Activated gamma-delta T cell (primary cell): ENCODE results near the gene OSBPL8.

Source experiments
- DNase-seq: peaks from one replicate; lab custom pipeline; 2025; lab: John Stamatoyannopoulos, UW

The OSBPL8 gene

DNA sequence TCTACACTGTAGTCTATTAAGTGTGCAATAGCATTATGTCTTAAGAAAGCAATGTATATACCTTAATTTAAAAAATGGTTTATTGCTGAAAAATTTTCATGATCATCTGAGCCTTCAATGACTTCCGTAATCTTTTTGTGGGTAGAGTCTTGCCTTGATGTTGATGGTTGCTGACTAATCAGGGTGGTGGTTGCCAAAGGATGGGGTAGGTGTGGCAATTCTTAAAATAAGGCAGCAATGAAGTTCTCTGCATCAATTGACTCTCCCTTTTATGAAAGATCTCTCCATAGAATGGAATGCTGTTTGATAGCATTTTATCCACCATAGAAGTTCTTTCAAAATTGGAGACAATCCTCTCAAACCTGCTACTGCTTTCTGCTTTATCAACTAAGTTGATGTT is 252.5 kb downstream of the OSBPL8 start:
- DNase-seq, result no peak

DNA sequence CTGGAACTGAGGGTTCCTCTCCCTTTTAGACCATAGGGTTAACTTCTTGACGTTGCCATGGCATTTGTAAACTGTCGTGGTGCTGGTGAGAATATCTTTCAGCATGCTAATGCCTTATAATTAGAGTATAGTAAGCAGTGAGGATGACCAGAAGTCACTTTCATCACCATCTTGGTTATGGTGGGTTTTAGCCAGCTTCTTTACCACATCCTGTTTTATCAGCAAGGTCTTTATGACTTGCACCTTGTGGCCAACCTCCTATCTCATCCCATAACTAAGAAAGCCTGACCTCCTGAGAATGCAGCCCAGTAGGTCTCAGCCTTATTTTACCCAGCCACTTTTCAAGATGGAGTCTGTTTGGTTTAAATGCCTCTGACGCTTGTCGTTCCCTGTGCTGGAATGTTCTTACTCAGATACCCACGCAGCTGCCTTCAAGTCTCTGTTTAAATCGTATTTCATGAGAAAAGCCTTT is 255.5 kb downstream of the OSBPL8 start:
- no peak for DNase-seq

DNA sequence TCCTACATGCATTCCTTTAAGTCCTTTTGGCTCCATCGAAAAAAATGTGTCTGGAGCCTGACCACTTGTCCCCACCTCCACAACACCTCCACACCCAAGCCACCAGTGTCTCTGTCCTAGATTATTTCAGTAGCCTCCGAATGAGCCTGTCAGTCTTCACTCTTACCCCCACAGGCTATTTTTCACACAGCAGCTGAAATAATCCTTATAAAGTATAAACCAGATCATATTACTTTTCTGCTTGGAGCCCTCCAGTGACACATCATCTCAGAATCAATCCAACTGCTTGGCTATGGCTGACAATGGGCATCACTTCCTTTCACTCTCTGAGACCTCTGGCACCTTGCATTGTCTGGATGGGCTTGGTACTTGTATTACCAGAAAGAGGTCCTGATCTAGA is 256.2 kb downstream of the OSBPL8 start:
- no peak for DNase-seq
